Panc1 (cell line): ENCODE results near the gene SKA1. TPM values are rescaled to one million over a fixed set of nuclear protein-coding genes. Genes with fewer than 3 reads are reported as not detected.
"Not testable (repeated sequence)": the region's sequence is repeated elsewhere in the genome, so short reads cannot be mapped to it uniquely, and the experiment has no call there.

Source experiments
- ATAC-seq: fragments of 200-7000 bp; cut with Tn5 transposase; 2 replicates; pipeline ENCODE4 v1.9.1; 2020; ENCODE audit warnings: mild to moderate bottlenecking, moderate library complexity
- BruUV-seq: library from RNA; stranded (reverse); fragments of 400-500 nt; replicated peaks from 2 replicates; lab custom pipeline; 2021; lab: Mats Ljungman, UMichigan
- CTCF ChIA-PET: fragments of 300-600 bp; sonication (Branson Sonifier 250); formaldehyde crosslinking; loops from one replicate; lab custom pipeline; 2022; ENCODE audit warnings: antibody characterized with exemption; lab: Charles Lee
- POLR2A ChIA-PET: fragments of 300-600 bp; sonication (Branson Sonifier 250); formaldehyde crosslinking; loops from one replicate; lab custom pipeline; 2022; ENCODE audit warnings: antibody characterized with exemption; lab: Charles Lee
- DNase-seq: peaks from one replicate; pipeline ENCODE4 v3.0.0-alpha.2; 2010; ENCODE audit warnings: low read depth, low spot score
- H3K27ac ChIP-seq: 2 replicates; pipeline ENCODE4 v1.5.1; 2011; ENCODE audit warnings: mild to moderate bottlenecking, low read length, inconsistent platforms
- H3K27me3 ChIP-seq: fragments of 200-500 bp; sonication (Bioruptor generic); 2 replicates; pipeline ENCODE4 v1.6.0; 2014; ENCODE audit warnings: low read length, inconsistent platforms; ENCODE audit not compliant: control insufficient read depth, insufficient read depth
- H3K36me3 ChIP-seq: fragments of 200-500 bp; sonication (Bioruptor generic); 2 replicates; pipeline ENCODE4 v1.5.1; 2014; ENCODE audit warnings: inconsistent platforms, mild to moderate bottlenecking, low read length, moderate library complexity; ENCODE audit not compliant: control insufficient read depth, insufficient read depth
- H3K4me1 ChIP-seq: 2 replicates; pipeline ENCODE4 v1.5.1; 2011; ENCODE audit warnings: inconsistent platforms, mild to moderate bottlenecking, low read length, moderate library complexity; ENCODE audit not compliant: control insufficient read depth, insufficient read depth
- H3K4me3 ChIP-seq, 2 experiments: 2 replicates each; pipeline ENCODE4 v1.5.1; 2011 to 2012; ENCODE audit warnings: low read depth in 2 of 2, low read length in 2 of 2, mild to moderate bottlenecking in 2 of 2, inconsistent platforms in 1 of 2, moderate library complexity in 1 of 2
- H3K9me3 ChIP-seq: fragments of 200-500 bp; sonication (Bioruptor generic); 2 replicates; pipeline ENCODE4 v1.5.1; 2014; ENCODE audit warnings: low read depth, mild to moderate bottlenecking, inconsistent platforms, low read length, moderate library complexity; ENCODE audit not compliant: control insufficient read depth, insufficient read depth
- REST ChIP-seq, 2 experiments: IDR thresholded peaks; 2 replicates each; pipeline ENCODE4 v1.6.1; 2011 to 2012; ENCODE audit warnings: low read depth in 2 of 2, control low read depth in 1 of 2, low read length in 1 of 2, mild to moderate bottlenecking in 1 of 2, moderate library complexity in 1 of 2; ENCODE audit not compliant: insufficient read depth in 1 of 2
- SIN3A ChIP-seq: IDR thresholded peaks from 2 replicates; pipeline ENCODE4 v1.6.1; 2012; ENCODE audit warnings: low read depth, mild to moderate bottlenecking, low read length, moderate library complexity, borderline replicate concordance; ENCODE audit not compliant: insufficient read depth
- TCF7L2 ChIP-seq: IDR thresholded peaks from 2 replicates; pipeline ENCODE4 v1.6.1; 2011; ENCODE audit warnings: mild to moderate bottlenecking, low read depth, low read length, inconsistent platforms
- in situ Hi-C: cut with HindIII; loops from 2 replicates; pipeline ENCODE4 v1.10.0; 2016; ENCODE audit warnings: low sequenced_read_pairs, low pct_unique_long_range_greater_than_20kb
- intact Hi-C: fragments of 100-400 bp; cut with micrococcal nuclease; formaldehyde crosslinking; loops from one replicate; pipeline ENCODE4 v1.10.0; 2022; ENCODE audit not compliant: unreplicated experiment
- total RNA-seq: library from RNA; stranded (reverse); gene quantifications from one replicate; pipeline ENCODE4 v1.2.1, GENCODE V29; 2021; ENCODE audit not compliant: unreplicated experiment
- TF ChIP-seq, protein P1 (sequence below): fragments of 450-650 bp; IDR thresholded peaks from 2 replicates; pipeline ENCODE4 v1.5.1; 2017; ENCODE audit warnings: mild to moderate bottlenecking

The SKA1 gene
- total RNA-seq, 1 experiment from 2014 or later, result 22.1 TPM

DNA sequence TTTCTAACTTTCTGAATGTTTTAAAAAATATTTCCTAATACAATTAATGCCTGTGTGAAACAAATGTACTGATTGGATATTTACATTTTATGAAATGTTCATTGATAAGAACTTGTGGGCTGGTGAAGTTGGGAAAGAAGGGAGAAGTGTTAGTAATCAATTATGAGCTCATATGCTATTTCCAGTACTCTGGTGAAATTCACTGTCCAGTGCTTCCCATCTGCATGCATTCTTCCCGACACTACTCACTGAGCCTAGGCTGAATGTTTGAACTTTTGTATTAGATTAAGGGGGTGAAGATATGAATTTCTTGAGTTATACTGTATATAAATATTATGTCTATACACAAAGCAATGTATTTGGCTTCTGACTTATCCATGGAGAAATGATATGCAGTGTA, 36.0 kb downstream of the SKA1 start:
- ATAC-seq (no peak), DNase-seq (no peak)
- no TSS peak for BruUV-seq
- TF ChIP-seq REST (IDR thresholded peaks at IDR 0.05; ENCODE audit: insufficient read depth in 1 of 2, low read depth in 2 of 2, low read length in 1 of 2) (no peak), TCF7L2 (no peak), SIN3A (no peak)
- TF ChIP-seq, protein P1, sequence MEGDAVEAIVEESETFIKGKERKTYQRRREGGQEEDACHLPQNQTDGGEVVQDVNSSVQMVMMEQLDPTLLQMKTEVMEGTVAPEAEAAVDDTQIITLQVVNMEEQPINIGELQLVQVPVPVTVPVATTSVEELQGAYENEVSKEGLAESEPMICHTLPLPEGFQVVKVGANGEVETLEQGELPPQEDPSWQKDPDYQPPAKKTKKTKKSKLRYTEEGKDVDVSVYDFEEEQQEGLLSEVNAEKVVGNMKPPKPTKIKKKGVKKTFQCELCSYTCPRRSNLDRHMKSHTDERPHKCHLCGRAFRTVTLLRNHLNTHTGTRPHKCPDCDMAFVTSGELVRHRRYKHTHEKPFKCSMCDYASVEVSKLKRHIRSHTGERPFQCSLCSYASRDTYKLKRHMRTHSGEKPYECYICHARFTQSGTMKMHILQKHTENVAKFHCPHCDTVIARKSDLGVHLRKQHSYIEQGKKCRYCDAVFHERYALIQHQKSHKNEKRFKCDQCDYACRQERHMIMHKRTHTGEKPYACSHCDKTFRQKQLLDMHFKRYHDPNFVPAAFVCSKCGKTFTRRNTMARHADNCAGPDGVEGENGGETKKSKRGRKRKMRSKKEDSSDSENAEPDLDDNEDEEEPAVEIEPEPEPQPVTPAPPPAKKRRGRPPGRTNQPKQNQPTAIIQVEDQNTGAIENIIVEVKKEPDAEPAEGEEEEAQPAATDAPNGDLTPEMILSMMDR, result no peak
- CTCF ChIA-PET, result no interaction called here
- H3K9me3 ChIP-seq, result no peaks in the 10 kb centered on the region
- intact Hi-C loops, result no loop called here
- no peaks in the 10 kb centered on the region; the same call in 1 of the 2 replicates for H3K27me3 ChIP-seq
- H3K36me3 ChIP-seq, result no peaks in the 10 kb centered on the region
- POLR2A ChIA-PET, result no interaction called here
- no peaks in the 10 kb centered on the region for H3K4me1 ChIP-seq
- in situ Hi-C loops, result no loop called here
- H3K27ac ChIP-seq, result no peak overlapping the region
- H3K4me3 ChIP-seq, result no peak overlapping the region

DNA sequence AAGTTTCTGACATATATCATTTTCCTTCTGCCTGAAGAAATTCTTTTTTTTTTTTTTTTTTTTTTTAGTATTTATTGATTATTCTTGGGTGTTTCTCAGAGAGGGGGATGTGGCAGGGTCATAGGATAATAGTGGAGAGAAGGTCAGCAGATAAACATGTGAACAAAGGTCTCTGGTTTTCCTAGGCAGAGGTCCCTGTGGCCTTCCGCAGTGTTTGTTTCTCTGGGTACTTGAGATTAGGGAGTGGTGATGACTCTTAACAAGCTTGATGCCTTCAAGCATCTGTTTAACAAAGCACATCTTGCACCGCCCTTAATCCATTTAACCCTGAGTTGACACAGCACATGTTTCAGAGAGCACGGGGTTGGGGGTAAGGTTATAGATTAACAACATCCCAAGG, 42.0 kb downstream of the SKA1 start:
- DNase-seq, BruUV-seq, H3K4me3 ChIP-seq, H3K4me1 ChIP-seq, H3K27ac ChIP-seq, intact Hi-C loops, POLR2A ChIA-PET, CTCF ChIA-PET, H3K36me3 ChIP-seq, H3K27me3 ChIP-seq, H3K9me3 ChIP-seq, ATAC-seq, in situ Hi-C loops: not testable (repeated sequence)

GRCh38 chr18:50417705-50418104, 42.9 kb downstream of the SKA1 start:
- CTCF ChIA-PET, H3K36me3 ChIP-seq, intact Hi-C loops, H3K27me3 ChIP-seq, DNase-seq, in situ Hi-C loops, H3K4me3 ChIP-seq, H3K4me1 ChIP-seq, H3K9me3 ChIP-seq, H3K27ac ChIP-seq, BruUV-seq, ATAC-seq, POLR2A ChIA-PET: not testable (repeated sequence)
